ENCODE data around the gene SLC41A3.

GRCh38 chr3:126021702-126022101 lies 62.2 kb downstream of the SLC41A3 start:
- no peak for TF ChIP-seq CTCF (IDR thresholded peaks at IDR 0.05)
- TF ChIP-seq POLR2A (IDR thresholded peaks at IDR 0.05), result no peak

Measured in heart left ventricle (tissue), 13 donors.